MCF 10A (cell line): ENCODE results near the gene CXCL3. TPM values are rescaled to one million over a fixed set of nuclear protein-coding genes. Genes with fewer than 3 reads are reported as not detected.

Source experiments
- Bru-seq: library from RNA; stranded (reverse); fragments of 400-500 nt; gene quantifications from one replicate; lab custom pipeline; 2021; lab: Mats Ljungman, UMichigan
- BruChase-seq, 2 experiments: library from RNA; stranded (reverse); fragments of 400-500 nt; gene quantifications; one replicate each; lab custom pipeline; 2021; lab: Mats Ljungman, UMichigan
- BruUV-seq: library from RNA; stranded (reverse); fragments of 400-500 nt; replicated peaks from 2 replicates; lab custom pipeline; 2021; lab: Mats Ljungman, UMichigan
- CTCF ChIA-PET: fragments of 300-600 bp; sonication (Branson Sonifier 250); formaldehyde crosslinking; extraction: SDS; loops from one replicate; lab custom pipeline; 2021; ENCODE audit warnings: antibody characterized with exemption, inconsistent platforms; lab: Yijun Ruan, JAX
- POLR2A ChIA-PET: fragments of 300-600, 350-650 bp; sonication (Branson Sonifier 250); formaldehyde crosslinking; extraction: SDS; loops from one replicate; lab custom pipeline; 2020; ENCODE audit warnings: antibody characterized with exemption, inconsistent platforms; lab: Yijun Ruan, JAX
- DNase-seq: peaks from one replicate; pipeline ENCODE4 v3.0.0-alpha.2; 2018; ENCODE audit not compliant: unreplicated experiment
- H3K27ac Mint-ChIP-seq: one replicate; pipeline ENCODE4 v1.8.0; 2022; ENCODE audit warnings: mild to moderate bottlenecking, low read depth, mixed read lengths; ENCODE audit not compliant: unreplicated experiment
- H3K27me3 Mint-ChIP-seq: one replicate; pipeline ENCODE4 v1.8.0; 2022; ENCODE audit warnings: mixed read lengths; ENCODE audit not compliant: insufficient read depth, unreplicated experiment
- H3K36me3 Mint-ChIP-seq: one replicate; pipeline ENCODE4 v1.8.0; 2022; ENCODE audit warnings: mild to moderate bottlenecking, moderate library complexity, mixed read lengths; ENCODE audit not compliant: insufficient read depth, unreplicated experiment
- H3K4me1 Mint-ChIP-seq: one replicate; pipeline ENCODE4 v1.8.0; 2022; ENCODE audit warnings: mixed read lengths; ENCODE audit not compliant: insufficient read depth, unreplicated experiment
- H3K4me3 Mint-ChIP-seq: one replicate; pipeline ENCODE4 v1.8.0; 2022; ENCODE audit warnings: mild to moderate bottlenecking, moderate library complexity, mixed read lengths; ENCODE audit not compliant: unreplicated experiment
- H3K9me3 Mint-ChIP-seq: one replicate; pipeline ENCODE4 v1.8.0; 2022; ENCODE audit warnings: mixed read lengths; ENCODE audit not compliant: unreplicated experiment
- CTCF ChIP-seq: fragments of 200-600 bp; IDR thresholded peaks from one replicate; pipeline ENCODE4 v1.8.0; 2022; ENCODE audit warnings: antibody characterized with exemption, mild to moderate bottlenecking; ENCODE audit not compliant: unreplicated experiment
- intact Hi-C: fragments of 100-400 bp; cut with micrococcal nuclease; formaldehyde crosslinking; loops from 2 replicates; pipeline ENCODE4 v1.14.1; 2022
- long read RNA-seq: library from polyadenylated mRNA; stranded (forward); transcript quantifications from one replicate; pipeline ENCODE4 v2.0.0, GENCODE V29; 2022
- total RNA-seq: library from RNA; stranded (reverse); gene quantifications from 2 replicates; pipeline ENCODE4 v1.2.3, GENCODE V29; 2022

Gene CXCL3
- 9.2 and 9.8 TPM in 2 replicates for total RNA-seq
- Bru-seq, nascent RNA: percentile 93 among the genes with signal in this experiment
- percentile 63 among the genes with signal in this experiment for BruChase-seq, experiment 1, labeled RNA remaining after a 6-hour chase
- BruChase-seq, experiment 2, labeled RNA remaining after a 2-hour chase: percentile 76 among the genes with signal in this experiment
- long read RNA-seq, partial matches to known transcripts: 0 of 9 reads
- long read RNA-seq, other reads (novel, unspliced or antisense): 5 of 9 reads

GRCh38 chr4:74038425-74039314 lies at the start of gene CXCL3:
TSS of gene CXCL3 (minus strand) at chr4:74038689. CDS start at chr4:74038611, 78 bp downstream.
- TF ChIP-seq CTCF: peak; percentile 40
- peak within 1 kb of the TSS; percentile 86 for H3K4me3 Mint-ChIP-seq
- no peaks in the 10 kb centered on the region for H3K9me3 Mint-ChIP-seq
- peak within 1 kb of the TSS; percentile 81 for H3K27ac Mint-ChIP-seq
- no peaks in the 10 kb centered on the region for H3K27me3 Mint-ChIP-seq
- H3K4me1 Mint-ChIP-seq: peaks cover 34% of the 10 kb centered on the region
- POLR2A ChIA-PET: interaction anchor here (0.5 to 2.5 kb wide), 23 partner anchors 13 to 1475 kb away, joined by 3 to 28 read pairs (median 4); partner anchors contain the start of genes CXCL1, CXCL2, RCHY1 and THAP6
- intact Hi-C loops: loop anchor here (1.0 to 5.0 kb wide), 7 partner anchors 18 to 376 kb away; partner anchors contain the start of genes CXCL2 and MTHFD2L
- no TSS peak for BruUV-seq
- DNase-seq: peak; percentile 64
- no peaks in the 10 kb centered on the region for H3K36me3 Mint-ChIP-seq
- CTCF ChIA-PET: interaction anchor here (0.5 to 3.5 kb wide), 33 partner anchors 8 to 767 kb away, joined by 3 to 38 read pairs (median 3); partner anchors contain the start of genes CXCL1 and CXCL2

GRCh38 chr4:74087481-74087880 lies 49.0 kb upstream of the CXCL3 start:
- intact Hi-C loops: no loop called here
- H3K27ac Mint-ChIP-seq: no peak overlapping the region
- no peak overlapping the region for H3K4me3 Mint-ChIP-seq
- ChIA-PET CTCF (interaction anchor here (0.7 to 2.4 kb wide), 5 partner anchors 11 to 359 kb away, joined by 3 to 7 read pairs (median 3); no protein-coding TSS in a partner anchor), POLR2A (interaction anchor here (0.6 kb wide), 2 partner anchors 11 to 404 kb away, joined by 3 read pairs; no protein-coding TSS in a partner anchor)
- no peaks in the 10 kb centered on the region for H3K27me3 Mint-ChIP-seq
- no peaks in the 10 kb centered on the region for H3K4me1 Mint-ChIP-seq
- BruUV-seq: no TSS peak
- TF ChIP-seq CTCF: no peak
- no peaks in the 10 kb centered on the region for H3K36me3 Mint-ChIP-seq
- no peaks in the 10 kb centered on the region for H3K9me3 Mint-ChIP-seq
- DNase-seq: no peak

GRCh38 chr4:74085669-74086068 lies 47.2 kb upstream of the CXCL3 start:
- Mint-ChIP-seq H3K36me3 (no peaks in the 10 kb centered on the region), H3K4me1 (no peaks in the 10 kb centered on the region), H3K4me3 (no peak overlapping the region), H3K27me3 (no peaks in the 10 kb centered on the region), H3K9me3 (no peaks in the 10 kb centered on the region), H3K27ac (no peak overlapping the region)
- BruUV-seq: no TSS peak
- no peak for DNase-seq
- POLR2A ChIA-PET: no interaction called here
- TF ChIP-seq CTCF: no peak
- CTCF ChIA-PET: no interaction called here
- intact Hi-C loops: no loop called here

DNA sequence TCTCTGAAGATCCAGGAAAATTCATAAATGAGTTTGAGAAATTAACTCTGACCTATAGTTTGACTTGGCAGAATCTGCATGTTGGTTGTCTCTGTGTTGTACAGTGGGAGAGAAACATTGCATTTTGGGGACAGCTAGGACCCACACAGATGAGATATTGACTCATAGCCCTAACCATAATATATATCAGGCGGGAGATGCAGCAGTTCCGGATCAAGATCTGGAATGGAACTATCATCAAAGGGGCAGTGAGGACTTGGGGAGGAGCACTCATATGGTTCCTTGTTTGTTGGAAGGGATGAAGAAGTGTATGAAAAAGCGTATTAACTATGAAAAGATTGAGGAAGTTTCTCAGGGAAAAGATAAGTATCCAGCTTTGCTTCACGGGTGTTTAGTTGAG lies 46.5 kb upstream of the CXCL3 start:
- no peak for TF ChIP-seq CTCF
- Mint-ChIP-seq H3K36me3 (no peaks in the 10 kb centered on the region), H3K4me1 (no peaks in the 10 kb centered on the region), H3K9me3 (no peaks in the 10 kb centered on the region), H3K4me3 (no peak overlapping the region), H3K27ac (no peak overlapping the region), H3K27me3 (no peaks in the 10 kb centered on the region)
- BruUV-seq: no TSS peak
- no peak for DNase-seq
- intact Hi-C loops: no loop called here
- POLR2A ChIA-PET: no interaction called here
- CTCF ChIA-PET: no interaction called here
